NCI-H1092 (cell line): ENCODE data around the gene NAPA.

Source experiments
- DNase-seq: peaks from one replicate; lab custom pipeline; 2025; lab: John Stamatoyannopoulos, UW

The NAPA gene

DNA sequence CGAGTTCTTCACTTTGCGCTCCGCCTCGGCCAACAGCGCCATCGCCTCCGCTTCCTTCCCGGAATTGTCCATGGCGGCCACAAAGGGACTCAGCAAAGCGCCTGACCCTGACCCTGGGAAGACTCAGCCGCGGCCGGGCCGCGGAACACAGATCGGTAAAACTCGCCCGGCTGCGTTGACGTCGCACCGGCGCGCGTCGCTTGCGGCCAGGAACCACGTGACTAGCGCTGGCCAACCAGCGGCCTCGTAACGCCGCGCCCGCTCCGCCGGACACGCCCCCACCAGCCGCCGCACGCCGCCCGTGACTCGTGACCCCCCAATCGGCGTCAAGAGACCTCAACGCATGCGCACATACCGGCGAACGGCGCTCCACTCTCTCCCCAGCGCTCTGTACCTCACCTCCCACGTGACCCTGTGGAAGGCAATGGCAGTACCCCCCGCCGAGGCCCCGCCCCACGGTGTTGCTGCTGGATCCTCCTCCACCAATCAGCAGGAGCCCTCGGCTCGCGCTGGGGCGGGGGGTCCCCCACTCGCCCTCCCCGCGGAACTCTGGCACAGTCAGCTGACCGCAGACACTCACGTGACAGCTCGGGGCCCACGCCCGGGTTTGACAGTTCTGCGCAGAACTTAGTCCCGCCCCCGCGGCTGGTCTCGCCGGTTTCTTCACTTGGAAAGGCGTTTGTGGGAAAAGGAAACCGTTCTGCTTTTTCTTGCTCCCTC lies at the start of gene NAPA:
Gene NAPA (minus strand): TSS at position 195 of the 720 bp plus-strand sequence. CDS start 123 bp downstream, at position 72.
- DNase-seq = peak; percentile 98

DNA sequence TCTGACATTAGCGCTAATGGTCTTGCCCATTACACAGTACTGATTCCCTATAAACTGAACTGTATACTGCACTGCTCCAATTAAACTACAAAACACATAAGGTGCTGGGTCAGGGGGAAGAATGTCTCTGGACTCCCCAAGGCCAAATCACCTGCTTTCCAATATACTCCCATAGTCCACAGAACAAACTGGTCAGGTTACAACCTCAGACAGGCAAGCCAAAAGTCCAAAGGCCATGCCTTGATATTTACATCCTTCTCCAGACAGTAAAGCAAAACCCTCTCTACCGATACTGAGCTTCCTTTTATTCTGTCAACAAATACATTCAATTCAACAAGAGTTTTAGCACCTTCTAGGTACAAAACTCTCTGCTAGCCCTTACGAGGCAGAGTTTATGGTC lies 49.2 kb upstream of the NAPA start:
- DNase-seq = no peak

DNA sequence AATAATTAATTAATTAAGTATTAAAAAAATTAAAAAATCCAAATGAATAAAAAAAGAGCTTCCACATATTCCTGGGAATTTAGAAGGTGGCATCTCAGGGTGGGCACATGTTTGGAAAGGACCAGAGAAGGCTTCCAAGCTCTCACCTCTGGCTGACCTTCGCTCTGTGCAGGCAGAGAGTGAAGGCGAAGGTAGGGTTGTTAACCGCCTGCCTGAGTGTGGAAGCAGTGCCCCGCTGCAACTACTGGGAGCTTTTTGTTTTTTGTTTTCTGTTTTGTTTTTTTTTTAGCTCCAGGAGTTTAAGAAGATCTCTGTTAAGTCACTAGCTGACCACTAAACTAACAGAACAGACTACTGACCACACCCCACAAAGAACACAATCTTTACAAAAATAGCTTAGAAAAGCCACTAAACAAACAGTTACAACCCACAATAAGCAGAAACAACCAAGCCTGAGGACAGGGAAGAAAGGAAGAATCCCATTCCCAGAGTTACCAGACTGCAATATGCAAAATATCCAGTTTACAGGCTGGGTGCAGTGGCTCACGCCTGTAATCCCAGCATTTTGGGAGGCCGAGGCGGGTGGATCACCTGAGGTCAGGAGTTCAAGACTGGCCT lies 46.7 kb upstream of the NAPA start:
- no peak for DNase-seq

DNA sequence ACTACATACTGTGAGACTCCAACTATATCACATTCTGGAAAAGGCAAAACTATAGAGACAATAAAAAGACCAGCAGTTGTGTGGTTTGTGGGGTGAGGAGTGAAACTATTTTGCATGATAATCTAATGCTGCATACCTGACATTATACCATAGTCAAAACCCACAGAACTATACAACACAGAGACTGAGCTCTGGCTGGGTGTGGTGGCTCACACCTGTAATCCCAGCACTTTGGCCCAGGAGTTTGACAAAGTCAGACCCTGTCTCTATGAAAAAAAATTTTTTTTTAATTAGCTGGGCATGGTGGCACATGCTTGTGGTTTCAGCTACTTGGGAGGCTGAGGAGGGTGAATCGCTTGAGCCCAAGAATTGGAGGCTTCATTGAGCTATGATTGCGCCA lies 46.1 kb upstream of the NAPA start:
- no peak for DNase-seq

DNA sequence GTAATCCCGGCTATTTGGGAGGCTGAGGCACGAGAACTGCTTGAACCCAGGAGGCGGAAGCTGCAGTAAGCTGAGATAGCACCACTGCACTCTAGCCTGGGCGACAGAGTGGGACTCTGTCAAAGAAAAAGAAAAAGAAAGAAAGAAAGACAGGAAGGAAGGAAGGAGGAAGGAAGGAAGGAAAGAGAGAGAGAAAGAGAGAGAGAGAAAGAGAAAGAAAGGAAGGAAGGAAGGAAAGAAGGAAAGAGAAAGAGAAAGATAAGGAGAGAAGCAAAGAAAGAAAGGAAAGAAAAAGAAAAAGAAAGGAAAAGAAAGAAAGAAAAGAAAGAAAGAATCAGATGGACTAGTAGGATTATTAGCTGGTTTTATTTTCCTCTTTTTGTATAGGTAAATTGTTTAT lies 35.3 kb upstream of the NAPA start:
- DNase-seq = no peak

DNA sequence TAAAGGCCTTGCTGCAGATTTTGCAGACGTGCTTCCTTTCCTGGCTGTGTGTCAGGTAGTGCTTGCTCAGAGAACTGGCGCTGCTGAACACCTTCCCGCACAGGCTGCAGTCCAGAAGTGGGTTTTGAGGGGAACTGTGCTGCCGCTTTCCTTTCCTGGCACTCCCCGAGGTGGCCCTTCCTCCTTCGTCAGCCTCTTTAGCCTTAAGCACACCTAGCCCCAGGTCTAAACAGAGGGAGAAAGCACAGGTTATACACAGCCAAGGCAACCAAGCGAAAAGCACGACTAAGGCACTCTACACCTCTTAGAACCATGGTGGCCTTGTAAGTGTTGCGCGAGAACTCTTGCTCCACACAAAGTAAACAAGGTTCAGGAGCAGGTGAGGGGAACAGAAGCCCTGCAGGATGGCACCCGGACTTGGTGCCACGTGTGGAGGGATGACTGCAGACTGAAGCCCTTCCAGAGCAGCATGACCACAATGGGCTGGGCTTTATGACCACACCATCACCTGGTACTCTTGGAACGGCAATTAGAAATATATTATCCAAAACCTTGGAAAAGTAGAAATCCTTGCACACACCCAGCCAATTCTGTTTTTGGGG lies 34.5 kb upstream of the NAPA start:
- DNase-seq = no peak

DNA sequence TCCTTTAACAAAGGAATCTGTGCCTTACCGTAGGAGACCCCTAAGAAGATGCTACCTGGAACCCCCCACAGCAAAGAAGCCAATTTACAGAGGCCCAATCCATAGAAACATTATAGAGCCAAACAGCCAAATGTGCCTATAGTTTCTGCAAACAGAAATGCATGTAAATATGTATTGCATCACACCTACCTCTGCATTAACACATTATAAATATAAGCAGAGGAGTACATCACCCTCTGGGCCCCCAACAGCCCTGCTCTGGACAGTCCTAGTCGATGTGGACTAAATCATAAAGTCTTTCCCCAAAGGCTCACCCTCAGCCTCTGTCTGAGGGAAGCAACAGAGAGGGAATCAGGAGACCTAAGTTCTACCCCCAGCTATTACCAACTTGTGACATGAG lies 32.3 kb upstream of the NAPA start:
- DNase-seq = no peak

DNA sequence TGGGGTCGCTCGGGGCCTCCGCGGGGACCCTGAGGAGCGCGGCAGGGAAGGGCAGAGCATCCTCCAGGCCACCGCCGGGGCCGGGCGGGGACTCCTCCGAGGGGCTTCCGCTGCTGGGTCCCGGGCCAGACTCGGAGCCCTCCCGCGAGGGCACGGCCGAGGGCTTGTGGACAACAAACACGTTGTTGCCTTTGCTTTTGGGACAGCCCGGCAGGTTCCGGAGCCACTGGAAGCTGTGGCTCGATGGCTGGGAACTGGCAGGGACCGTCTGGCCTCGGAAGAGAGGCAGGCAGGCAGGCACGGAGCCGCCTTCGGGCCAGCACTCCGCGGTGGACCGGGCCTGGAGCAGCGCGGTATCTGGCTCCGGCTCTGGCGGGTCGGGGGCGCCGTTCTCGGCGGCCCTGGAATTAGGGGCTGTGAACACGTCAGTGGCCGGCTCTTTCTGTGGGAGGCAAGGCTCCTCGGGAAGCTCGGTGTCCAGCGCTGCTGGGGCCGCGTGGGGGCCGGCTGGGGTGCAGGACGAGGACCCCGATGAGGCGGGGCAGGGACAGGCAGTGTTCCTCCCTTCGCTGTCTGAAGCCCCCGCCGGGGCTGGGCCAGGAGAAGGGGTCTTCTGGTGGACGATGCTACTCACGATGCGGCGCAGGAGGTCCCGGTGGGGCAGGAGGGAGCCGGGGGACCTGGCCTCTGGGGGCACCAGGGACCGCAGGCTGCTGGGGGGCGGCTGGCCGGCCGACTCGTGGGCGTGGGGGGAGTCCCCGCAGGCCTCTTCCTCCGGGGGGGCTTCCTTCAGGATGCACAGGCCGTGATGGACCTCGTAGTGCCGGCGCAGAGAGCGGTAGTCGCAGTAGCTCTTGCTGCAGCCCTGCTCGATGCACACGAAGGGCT lies 30.4 kb upstream of the NAPA start:
- no peak for DNase-seq

DNA sequence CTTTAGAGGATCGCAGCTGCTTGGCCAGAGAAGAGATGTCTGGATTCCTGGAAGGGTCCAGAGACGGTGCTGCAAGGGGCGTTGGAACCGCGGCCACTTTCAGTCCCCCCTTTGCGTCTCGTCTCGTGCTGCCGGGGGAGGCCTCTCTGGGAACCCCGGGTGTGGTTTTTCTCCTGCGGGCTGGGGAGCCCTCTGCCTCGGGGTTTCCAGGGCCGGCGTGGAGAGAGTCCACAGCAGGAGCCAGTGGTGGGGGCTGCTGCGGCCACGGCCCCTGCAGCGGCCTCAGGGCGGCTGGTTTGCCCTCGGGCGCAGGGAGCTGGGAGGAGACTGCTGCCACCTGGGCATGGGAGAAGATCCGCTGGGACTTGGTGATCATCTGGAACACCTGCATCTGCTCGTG lies 29.6 kb upstream of the NAPA start:
- DNase-seq = no peak

DNA sequence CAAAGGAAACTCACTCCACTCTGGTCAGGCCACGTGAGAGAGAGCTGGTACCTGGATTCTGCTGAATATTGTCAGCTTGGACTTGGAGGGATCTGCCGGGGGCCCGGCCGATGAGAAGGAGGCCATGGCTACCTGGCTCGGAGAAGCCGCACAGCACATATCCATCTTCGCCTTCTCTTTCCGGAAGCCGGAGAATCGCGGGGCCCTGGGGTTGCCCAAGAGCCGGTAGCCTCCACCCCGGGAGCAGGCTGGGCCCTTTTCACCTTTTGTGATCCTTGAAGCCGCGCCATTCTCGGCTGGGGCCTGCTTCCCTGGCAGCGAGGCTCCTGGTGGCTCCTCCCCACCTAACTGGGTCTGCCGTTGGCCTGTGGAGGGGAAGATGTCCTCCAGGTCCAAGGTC lies 29.2 kb upstream of the NAPA start:
- no peak for DNase-seq

DNA sequence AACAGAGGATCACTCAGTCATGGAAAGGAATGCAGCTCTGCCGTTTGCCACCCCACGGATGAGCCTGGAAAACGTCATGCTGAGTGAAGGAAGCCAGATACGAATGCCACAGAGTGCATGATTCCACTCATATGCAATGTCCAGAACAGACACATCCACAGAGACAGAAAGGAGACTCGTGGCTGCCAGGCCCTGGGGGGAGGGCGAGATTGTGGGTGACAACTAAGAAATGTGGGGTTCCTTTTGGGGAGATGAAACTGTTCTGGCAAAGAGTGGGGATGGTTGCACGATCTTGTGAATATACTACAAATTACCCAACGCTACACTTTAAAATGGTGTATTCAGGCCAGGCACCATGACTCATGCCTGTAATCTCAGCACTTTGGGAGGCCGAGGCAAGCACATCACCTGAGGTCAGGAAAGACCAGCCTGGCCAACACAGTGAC lies 27.2 kb upstream of the NAPA start:
- no peak for DNase-seq

DNA sequence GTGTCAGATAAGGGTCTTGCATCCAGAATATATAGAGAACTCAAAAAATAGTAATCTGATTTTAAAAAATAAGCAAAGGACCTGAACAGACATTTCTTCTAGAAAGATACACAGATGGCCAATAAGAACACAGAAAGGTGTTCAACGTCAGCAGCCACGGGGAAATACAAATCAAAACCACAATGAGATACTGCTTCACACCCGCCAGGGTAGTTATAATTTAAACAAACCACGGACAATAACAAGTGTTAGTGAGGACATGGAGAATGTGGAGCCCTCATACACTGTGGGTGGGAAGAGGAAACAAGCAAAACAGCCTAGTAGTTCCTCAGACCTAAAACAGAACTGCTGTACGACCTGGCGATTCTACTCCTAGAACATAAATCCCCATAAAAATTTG lies 26.7 kb upstream of the NAPA start:
- no peak for DNase-seq

DNA sequence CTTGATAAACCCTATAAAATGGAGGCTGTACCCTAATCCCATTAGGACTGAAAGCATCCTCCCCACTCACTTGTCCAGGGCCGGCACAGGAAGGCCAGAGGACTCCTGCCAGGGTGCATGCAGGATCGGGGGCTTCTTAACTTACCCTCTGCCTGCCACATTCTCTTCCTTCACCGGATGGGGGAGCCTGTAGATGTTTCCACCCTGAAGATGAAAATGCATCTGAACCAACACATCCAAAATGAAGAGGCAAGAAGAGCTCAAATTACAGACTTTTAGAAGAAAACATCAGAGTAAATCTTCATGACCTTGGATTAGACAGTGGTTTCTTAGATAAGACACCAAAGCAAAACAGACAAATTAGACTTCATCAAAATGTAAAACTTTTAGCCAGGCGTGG lies 25.9 kb upstream of the NAPA start:
- DNase-seq = no peak

DNA sequence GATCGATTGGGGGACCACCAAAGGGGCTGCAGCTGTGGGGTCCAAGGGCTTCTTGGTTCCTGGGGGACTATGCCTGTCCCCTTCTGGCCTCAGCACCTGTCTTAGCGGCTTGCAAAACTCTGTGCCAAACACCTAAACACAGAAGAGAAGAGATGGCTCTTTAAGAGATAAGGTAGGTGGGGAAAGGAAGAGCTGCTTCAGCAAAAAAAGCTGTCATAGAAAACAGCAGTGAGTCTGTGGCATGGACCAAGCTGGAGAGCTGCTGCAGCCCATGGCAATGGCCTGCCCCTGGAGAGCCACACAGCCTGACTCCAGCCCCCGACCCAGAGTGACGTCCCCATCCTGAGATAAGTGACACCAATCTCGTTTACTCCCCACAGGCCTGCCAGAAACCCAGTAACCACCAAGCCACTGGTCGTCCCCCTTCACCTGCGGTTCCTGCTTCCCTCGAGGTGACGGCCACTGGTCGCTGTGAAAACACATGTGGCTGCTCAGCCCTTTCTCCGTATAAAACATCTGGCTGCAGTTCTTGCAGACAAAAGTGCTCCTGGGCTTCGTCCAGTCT lies 25.0 kb upstream of the NAPA start:
- DNase-seq = no peak

DNA sequence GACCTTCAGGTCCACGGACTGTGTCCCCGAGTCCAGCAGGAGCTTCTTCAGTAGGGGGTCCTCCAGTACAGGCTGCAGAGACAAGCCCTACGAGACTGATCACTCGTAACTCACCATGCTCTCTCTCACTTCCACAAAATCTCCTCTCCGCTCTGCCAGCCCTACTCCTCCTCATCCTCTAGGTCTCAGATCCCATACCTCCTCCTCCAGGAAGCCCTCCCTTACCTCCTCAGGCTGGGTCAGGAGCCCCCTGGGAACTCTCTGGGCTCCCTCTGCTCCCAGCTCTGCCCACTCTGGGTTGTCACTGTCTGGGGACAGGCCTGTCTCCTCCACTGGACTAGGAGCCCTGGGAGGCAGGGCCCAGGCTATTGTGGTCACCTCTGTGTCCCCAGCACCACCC lies 23.9 kb upstream of the NAPA start:
- DNase-seq = no peak

DNA sequence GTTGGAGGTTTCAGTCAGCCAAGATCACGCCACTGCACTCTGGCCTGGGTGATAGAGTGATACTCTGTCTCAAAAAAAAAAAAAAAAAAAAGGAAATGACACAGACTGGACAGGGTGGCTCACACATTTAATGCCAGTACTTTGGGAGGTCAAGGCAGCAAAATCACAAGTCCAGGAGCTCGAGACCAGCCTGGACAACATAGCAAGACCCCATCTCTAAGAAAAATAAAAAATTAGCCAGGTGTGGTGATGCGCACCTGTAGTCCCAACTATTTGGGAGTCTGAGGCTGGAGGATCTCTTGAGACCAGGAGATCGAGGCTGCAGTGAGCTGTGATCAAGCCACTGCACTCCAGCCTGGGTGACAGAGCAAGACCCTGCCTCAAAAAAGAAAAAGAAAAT lies 22.6 kb upstream of the NAPA start:
- no peak for DNase-seq

DNA sequence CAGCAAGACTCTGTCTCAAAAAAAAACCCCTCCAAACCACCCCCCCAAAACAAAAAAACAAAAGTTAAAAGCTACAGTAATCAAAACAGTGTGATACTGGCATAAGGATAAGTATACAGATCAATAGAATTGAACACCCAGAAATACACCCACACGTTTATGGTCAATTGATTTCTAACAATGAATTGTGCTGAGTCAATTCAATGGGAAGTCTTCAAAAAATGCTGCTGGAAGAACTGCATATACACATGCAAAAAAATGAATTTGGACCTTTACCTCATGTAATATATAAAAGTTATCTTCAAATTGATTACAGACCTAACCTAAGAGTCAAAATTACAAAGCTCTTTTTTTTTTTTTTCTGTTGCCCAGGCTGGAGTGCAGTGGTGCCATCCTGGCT lies 19.8 kb upstream of the NAPA start:
- no peak for DNase-seq

DNA sequence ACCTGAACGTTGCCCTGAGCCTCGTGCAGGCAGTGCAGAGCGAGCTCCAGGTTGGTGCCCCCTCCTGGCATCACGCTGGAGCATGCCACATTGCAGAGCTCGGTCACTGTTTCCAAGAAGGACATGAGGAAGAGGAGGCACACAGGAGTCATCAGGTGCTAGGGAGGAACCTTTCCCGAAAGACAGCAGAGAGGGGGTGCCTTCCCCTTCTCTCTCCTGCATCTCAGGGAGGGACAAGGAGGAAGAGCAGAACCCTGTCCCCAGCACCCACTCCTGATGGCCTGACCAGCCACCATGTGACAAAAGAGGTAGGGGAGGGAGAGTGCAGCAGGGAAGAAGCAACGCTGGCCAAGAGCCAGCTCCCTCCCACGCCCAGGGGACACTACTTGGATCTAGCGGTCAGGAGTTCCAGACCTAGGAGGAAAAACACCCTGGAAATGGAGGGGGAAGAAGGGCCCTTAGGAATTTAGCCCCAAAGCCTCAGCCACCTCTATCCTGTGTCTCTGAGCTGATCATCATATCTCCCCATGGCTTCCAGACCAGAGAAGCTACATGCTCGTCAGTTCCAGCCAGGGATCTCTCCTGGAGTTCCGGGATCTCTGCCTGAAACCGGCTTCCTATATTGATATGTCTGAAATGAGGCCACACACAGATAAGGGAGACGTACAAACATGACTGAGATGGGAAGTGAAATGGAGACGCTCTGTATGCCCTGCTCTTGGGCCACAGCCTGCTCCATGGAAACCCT lies 17.0 kb upstream of the NAPA start:
- no peak for DNase-seq

DNA sequence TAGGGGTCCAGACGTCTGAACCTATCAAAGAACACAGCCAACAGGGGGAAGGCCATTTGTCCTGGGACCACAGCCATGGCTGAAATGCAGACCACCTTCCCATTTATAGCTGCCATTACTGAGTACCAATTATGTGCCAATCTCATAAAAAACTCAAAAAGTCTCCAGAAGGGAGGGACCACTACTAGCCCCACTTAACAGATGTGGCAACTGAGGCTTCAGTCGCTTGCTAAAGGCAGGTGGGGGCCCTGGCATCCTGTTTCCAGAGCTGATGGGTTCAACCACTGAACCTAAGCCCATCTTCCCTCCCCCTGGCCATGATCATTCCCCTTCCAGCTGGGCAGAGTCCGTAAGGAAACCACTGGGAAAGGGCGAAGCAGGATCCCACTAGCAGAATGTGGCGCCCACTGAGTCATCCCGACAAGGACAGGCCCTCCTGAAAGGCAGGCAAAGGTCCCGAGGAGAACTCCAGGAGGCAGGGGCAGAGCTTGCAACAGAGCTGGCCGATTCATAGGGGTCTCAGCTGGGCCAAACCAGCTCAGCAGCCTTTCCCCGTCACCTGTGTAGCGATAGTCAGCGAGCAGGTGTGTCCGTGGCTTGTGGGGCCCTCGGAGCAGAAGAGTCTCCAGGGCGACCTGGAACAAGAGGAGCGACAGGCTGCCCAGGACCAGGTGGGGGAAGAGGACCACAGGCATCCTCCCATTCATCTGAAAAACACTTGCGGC lies 14.3 kb upstream of the NAPA start:
- DNase-seq = no peak

DNA sequence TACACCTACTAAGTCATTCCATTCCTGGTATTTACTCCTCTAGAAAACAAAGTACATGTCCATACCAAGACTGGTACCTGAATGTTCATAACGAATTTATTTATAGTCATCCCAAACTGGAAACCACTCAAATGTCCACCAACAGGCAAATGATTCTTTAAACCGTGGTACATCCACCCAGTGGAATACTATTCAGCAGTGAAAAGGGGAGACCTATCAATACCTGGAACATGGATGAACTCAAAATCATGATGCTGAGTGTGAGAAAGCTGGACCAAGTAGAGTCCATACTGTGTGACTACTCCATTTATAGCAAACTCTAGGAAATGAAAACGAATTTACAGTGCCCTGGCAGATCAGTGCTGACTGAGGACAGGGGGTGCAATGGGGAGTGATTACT lies 11.9 kb upstream of the NAPA start:
- DNase-seq = no peak

DNA sequence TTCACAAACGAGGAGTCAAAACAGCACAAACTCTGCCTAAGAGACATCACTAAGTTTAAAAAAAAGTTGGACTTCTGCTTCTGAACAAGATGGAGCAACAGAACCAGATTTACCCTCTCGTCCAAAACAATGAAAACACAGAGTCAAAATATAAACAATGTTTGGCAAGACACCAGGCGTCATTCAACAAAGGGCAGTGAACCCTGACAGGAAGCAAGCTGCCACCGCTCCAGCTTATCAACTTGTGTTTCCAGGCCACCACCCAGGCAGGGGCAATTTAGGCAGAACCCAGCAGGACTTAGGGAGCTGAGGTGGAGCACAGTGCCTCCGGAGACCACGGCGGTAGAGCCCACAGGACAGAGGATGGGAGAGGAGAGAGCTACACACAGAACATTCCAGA lies 8.6 kb upstream of the NAPA start:
- no peak for DNase-seq
